Testis (tissue), 3 donors: ENCODE data around the gene AUTS2. TPM values are rescaled to one million over a fixed set of nuclear protein-coding genes. Genes with fewer than 3 reads are reported as not detected.

ENCODE experiments used
- DNase-seq: peaks from one replicate; pipeline ENCODE4 v3.0.0-alpha.2; 2019
- H3K27ac ChIP-seq, 2 donors: fragments of 200-600 bp; sonication (generic); one replicate each; pipeline ENCODE4 v1.5.1; 2019
- H3K27me3 ChIP-seq: fragments of 200-600 bp; sonication (generic); one replicate; pipeline ENCODE4 v1.5.1; 2019
- H3K36me3 ChIP-seq: fragments of 200-600 bp; sonication (generic); one replicate; pipeline ENCODE4 v1.5.1; 2017; ENCODE audit warnings: low read depth; ENCODE audit errors: missing control alignments
- H3K4me1 ChIP-seq: fragments of 200-600 bp; sonication (generic); one replicate; pipeline ENCODE4 v1.5.1; 2019
- H3K4me3 ChIP-seq, 2 donors: fragments of 200-600 bp; sonication (generic); one replicate each; pipeline ENCODE4 v1.5.1; 2017 to 2019
- H3K9me3 ChIP-seq: fragments of 200-600 bp; sonication (generic); one replicate; pipeline ENCODE4 v1.5.1; 2017
- CTCF ChIP-seq, 3 experiments: fragments of 450-650 bp in 2 of 3; fragments of 200-600 bp in 1 of 3; sonication (generic) in 1 of 3; IDR thresholded peaks; one replicate each; pipeline ENCODE4 v1.5.1; 2016 to 2019; ENCODE audit warnings: antibody characterized with exemption in 3 of 3, mild to moderate bottlenecking in 2 of 3, moderate library complexity in 1 of 3
- POLR2A ChIP-seq: fragments of 450-650 bp; IDR thresholded peaks from one replicate; pipeline ENCODE4 v1.6.1; 2017; ENCODE audit warnings: antibody characterized with exemption, mild to moderate bottlenecking, moderate library complexity
- WGBS, 2 donors: methylation state at CpG; one replicate each; pipeline ENCODE4 v1.1.5; 2018; 5-methylcytosine and 5-hydroxymethylcytosine counted together
- intact Hi-C: fragments of 100-400 bp; cut with DNase I; formaldehyde crosslinking; loops from one replicate; pipeline ENCODE4 v1.15.1; 2023; ENCODE audit warnings: low total_unique reads
- polyA plus RNA-seq: library from polyadenylated mRNA; stranded (reverse); fragments of 350-450 nt; fragmentation: Illumina TruSeq; extraction: RNeasy Lipid Tissue Mini Kit (QIAGEN cat#74804); gene quantifications from one replicate; pipeline ENCODE4 v1.2.3, GENCODE V29; 2014; ENCODE audit warnings: low read depth, low replicate concordance; ENCODE audit not compliant: insufficient read depth
- total RNA-seq, 2 donors: library from RNA; depleted of rRNA; stranded (reverse); fragments of >200 nt; gene quantifications; one replicate each; pipeline ENCODE4 v1.2.3, GENCODE V29; 2016

AUTS2 gene
- total and polyA plus RNA-seq, 3 donors from 2014 or later, result 21.3 to 75.5 (median 56.1) TPM

- Histone ChIP-seq H3K9me3 (no peaks in the 10 kb centered on the region), H3K36me3 (no peaks in the 10 kb centered on the region), H3K4me3 (no peak overlapping the region), H3K27ac (no peak overlapping the region), H3K27me3 (no peaks in the 10 kb centered on the region), H3K4me1 (peaks cover 17% of the 10 kb centered on the region)
- TF ChIP-seq CTCF (IDR thresholded peaks at IDR 0.05) (no peak), POLR2A (no peak)
- no peak for DNase-seq
- intact Hi-C loops, result no loop called here
- 57 to 69% methylated on average over 4 of the region's 4 CpGs for WGBS, 2 donors
These were observed 47.4 kb downstream of the AUTS2 start for GRCh38 chr7:69645683-69646082.

- intact Hi-C loops, result no loop called here
- H3K4me1 ChIP-seq, result no peaks in the 10 kb centered on the region
- no peak overlapping the region for H3K4me3 ChIP-seq
- no peaks in the 10 kb centered on the region for H3K27me3 ChIP-seq
- no peaks in the 10 kb centered on the region for H3K36me3 ChIP-seq
- WGBS, 2 donors, result 89 to 95% methylated on average over 7 of the region's 7 CpGs
- DNase-seq, result no peak
- no peak overlapping the region for H3K27ac ChIP-seq
- H3K9me3 ChIP-seq, result no peaks in the 10 kb centered on the region
- no peak for TF ChIP-seq CTCF (IDR thresholded peaks at IDR 0.05)
- no peak for TF ChIP-seq POLR2A
These were observed 52.9 kb downstream of the AUTS2 start for GRCh38 chr7:69651101-69651590.

- no peak for DNase-seq
- intact Hi-C loops, result no loop called here
- Histone ChIP-seq H3K9me3 (no peaks in the 10 kb centered on the region), H3K36me3 (no peaks in the 10 kb centered on the region), H3K27ac (no peak overlapping the region), H3K4me3 (no peak overlapping the region), H3K4me1 (peaks cover 5% of the 10 kb centered on the region), H3K27me3 (no peaks in the 10 kb centered on the region)
- 82 to 91% methylated on average over 3 of the region's 3 CpGs for WGBS, 2 donors
- no peak for TF ChIP-seq POLR2A
- TF ChIP-seq CTCF (IDR thresholded peaks at IDR 0.05), result no peak
These were observed 54.8 kb downstream of the AUTS2 start for GRCh38 chr7:69652947-69653701.

GRCh38 chr7:69653806-69654205 is 55.5 kb downstream of the AUTS2 start:
- H3K4me3 ChIP-seq, result no peak overlapping the region
- H3K9me3 ChIP-seq, result no peaks in the 10 kb centered on the region
- no peaks in the 10 kb centered on the region for H3K36me3 ChIP-seq
- DNase-seq, result no peak
- TF ChIP-seq POLR2A, result no peak
- no peak for TF ChIP-seq CTCF (IDR thresholded peaks at IDR 0.05)
- H3K27ac ChIP-seq, result no peak overlapping the region
- peaks cover 5% of the 10 kb centered on the region for H3K4me1 ChIP-seq
- no peaks in the 10 kb centered on the region for H3K27me3 ChIP-seq
- WGBS, 2 donors, result 90 to 93% methylated on average over 2 of the region's 2 CpGs
- intact Hi-C loops, result no loop called here

- Histone ChIP-seq H3K27me3 (no peaks in the 10 kb centered on the region), H3K9me3 (no peaks in the 10 kb centered on the region), H3K27ac (no peak overlapping the region), H3K36me3 (no peaks in the 10 kb centered on the region), H3K4me3 (no peak overlapping the region), H3K4me1 (peaks cover 5% of the 10 kb centered on the region)
- WGBS, 2 donors, result 70 to 71% methylated on average over 2 of the region's 2 CpGs
- DNase-seq, result no peak
- TF ChIP-seq POLR2A (no peak), CTCF (IDR thresholded peaks at IDR 0.05) (no peak)
- intact Hi-C loops, result no loop called here
These were observed 56.1 kb downstream of the AUTS2 start for GRCh38 chr7:69654381-69654780.
